LoVo (cell line): ENCODE data around the gene TMEM127.
A peak's percentile ranks its signal among the peaks of the same experiment; 100 is the strongest.
"Not testable (repeated sequence)": the region's sequence is repeated elsewhere in the genome, so short reads cannot be mapped to it uniquely, and the experiment has no call there.

Source experiments
- DNase-seq: peaks from one replicate; pipeline ENCODE4 v3.0.0-alpha.2; 2016; ENCODE audit warnings: low spot score

TMEM127 gene

GRCh38 chr2:96265840-96266679 is at the start of gene TMEM127, which contains the start of gene CIAO1:
TSS of gene TMEM127 (minus strand) at chr2:96265997. CDS start at chr2:96265381, 616 bp downstream.
TSS of gene CIAO1 (plus strand) at chr2:96266225. CDS start at chr2:96266351, 126 bp downstream.
- DNase-seq, result peak; percentile 97

- no peak for DNase-seq
Measured at GRCh38 chr2:96315005-96315399, 49.2 kb upstream of the TMEM127 start.

DNA sequence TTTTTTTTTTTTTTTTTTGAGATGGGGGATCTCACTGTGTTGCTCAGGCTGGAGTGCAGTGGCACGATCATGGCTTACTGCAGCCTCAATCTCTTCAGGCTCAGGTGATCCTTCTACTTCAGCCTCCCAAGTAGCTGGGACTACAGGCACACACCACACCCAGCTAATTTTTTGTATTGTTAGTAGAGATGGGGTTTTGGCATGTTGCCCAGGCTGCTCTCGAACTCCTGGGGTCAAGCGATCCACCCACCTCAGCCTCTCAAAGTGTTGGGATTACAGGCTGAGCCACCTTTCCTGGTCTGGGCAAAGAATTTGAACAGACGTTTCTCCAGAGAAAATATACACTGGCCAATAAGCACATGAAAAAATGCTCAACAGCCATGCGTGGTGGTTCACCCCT is 42.5 kb upstream of the TMEM127 start:
- DNase-seq, result no peak

- no peak for DNase-seq
Measured at GRCh38 chr2:96306370-96306769, 40.6 kb upstream of the TMEM127 start.

GRCh38 chr2:96305979-96306308 is 40.1 kb upstream of the TMEM127 start:
- DNase-seq, result no peak

- peak; percentile 93 for DNase-seq
Measured at GRCh38 chr2:96305091-96305978, 39.5 kb upstream of the TMEM127 start, which contains the start of gene SNRNP200. TSS of gene SNRNP200 (minus strand) at chr2:96305546. CDS start at chr2:96305437, 109 bp downstream.

GRCh38 chr2:96304606-96305005 is 38.8 kb upstream of the TMEM127 start:
- DNase-seq, result no peak

DNA sequence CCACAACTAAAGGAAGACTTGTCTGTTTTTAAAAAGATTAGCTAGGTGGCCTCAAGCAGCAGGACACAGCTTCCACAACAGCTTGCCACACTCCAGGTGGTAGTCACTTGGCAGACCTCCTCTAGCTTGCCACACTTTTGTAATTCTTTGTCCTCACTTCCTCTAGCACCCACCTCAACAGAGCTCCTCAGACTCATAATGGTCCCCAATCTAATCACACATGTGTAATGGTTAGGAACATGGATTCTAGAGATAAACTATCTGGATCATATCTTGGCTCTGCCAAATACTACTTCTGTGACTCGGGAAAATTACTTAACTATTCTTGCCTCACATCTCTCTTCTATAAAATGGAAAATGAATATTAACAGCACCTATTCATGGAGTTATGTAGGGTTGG is 36.1 kb upstream of the TMEM127 start:
- no peak for DNase-seq

DNA sequence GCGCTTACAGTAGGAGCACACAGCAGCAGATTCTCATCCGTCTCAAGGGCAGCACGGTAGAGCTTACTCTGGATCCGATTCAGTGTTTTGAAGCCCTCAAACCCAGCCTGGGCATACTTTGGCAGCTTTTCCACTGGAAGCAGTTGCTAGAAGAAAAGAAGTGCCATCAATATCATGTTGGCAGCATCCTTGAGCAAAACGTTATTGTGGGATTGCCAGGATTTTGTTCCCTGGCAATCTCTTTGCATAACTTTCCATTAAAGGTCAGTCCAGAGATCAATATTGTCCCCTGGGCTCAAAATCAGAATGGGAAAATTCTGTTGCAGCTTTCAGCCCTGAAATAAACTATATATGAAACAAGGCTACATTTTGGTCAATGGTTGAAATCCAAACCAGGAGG is 31.1 kb upstream of the TMEM127 start:
- no peak for DNase-seq

GRCh38 chr2:96294271-96294670 is 28.5 kb upstream of the TMEM127 start:
- DNase-seq, result not testable (repeated sequence)

GRCh38 chr2:96291751-96292150 is 26.0 kb upstream of the TMEM127 start:
- DNase-seq, result no peak

GRCh38 chr2:96287273-96287856 is 21.6 kb upstream of the TMEM127 start:
- no peak for DNase-seq

GRCh38 chr2:96276787-96277499 is 11.1 kb upstream of the TMEM127 start:
- no peak for DNase-seq

DNA sequence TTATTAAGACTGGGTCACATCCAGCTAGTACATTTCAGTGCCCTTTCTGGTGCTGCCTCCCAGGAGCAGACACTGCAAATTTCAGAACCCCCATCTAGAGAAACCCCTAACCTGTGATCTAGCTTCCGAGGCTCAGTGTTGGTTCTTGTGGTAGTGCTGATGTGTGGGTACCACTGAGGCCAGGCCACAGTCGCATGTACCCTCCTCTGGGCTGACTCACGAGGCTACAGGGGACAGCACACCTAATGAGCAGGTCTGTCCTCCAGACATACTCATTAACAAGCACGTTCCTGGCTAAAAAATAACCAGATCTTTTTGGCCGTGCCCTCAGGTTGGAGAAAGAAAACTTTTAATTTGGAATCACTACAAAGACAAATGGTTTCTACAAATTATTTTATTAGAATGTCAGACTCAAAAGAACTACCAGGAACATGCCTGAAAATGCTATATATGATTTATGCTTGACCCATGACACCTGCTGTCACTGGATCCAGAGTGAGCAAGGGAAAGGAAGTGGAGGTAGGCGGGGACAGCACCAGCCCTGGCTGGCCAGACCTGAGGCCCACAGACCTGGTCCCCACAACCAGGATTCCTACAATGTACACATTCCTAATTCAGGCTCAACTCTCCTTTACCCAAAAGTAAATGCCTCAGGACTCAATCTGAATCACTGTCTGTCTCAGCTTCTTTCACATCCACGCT is 8.7 kb upstream of the TMEM127 start:
- DNase-seq, result no peak

DNA sequence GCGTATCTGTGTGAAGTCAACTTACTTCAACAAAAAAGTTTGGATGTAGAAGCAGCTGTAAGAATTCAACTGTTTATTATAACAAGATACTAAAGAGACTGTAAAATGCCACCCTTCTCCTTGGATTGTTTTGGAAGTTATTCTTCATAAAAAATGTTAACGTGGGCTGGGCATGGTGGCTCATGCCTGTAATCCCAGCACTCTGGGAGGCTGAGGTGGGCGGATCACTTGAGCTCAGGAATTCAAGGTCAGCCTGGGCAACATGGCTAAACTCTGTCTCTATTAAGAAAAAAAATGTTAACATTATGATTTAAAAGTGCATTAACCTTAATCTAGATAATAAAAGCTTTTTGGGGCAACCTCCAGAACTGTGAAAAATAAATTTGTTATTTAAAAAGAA is 8.0 kb upstream of the TMEM127 start:
- DNase-seq, result no peak

DNA sequence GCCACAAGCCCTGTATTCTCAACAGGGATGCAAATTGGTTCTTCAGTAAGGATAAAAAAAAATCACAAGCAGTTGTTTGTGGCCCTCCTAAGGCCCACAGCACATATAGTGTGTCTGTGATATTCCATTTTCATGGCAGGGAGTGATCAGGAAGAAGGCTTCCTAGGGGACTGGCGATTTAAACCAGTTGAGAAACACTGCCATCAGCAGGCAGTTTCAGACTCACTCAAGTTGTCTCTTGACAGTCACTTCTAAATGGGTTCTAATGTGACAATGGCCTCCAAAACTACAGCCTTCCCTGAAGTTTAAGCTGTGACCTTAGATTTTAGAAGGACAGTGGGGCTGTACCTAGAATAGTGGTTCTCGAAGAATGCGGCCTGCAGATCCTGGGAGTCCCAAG is 6.2 kb upstream of the TMEM127 start:
- no peak for DNase-seq

DNA sequence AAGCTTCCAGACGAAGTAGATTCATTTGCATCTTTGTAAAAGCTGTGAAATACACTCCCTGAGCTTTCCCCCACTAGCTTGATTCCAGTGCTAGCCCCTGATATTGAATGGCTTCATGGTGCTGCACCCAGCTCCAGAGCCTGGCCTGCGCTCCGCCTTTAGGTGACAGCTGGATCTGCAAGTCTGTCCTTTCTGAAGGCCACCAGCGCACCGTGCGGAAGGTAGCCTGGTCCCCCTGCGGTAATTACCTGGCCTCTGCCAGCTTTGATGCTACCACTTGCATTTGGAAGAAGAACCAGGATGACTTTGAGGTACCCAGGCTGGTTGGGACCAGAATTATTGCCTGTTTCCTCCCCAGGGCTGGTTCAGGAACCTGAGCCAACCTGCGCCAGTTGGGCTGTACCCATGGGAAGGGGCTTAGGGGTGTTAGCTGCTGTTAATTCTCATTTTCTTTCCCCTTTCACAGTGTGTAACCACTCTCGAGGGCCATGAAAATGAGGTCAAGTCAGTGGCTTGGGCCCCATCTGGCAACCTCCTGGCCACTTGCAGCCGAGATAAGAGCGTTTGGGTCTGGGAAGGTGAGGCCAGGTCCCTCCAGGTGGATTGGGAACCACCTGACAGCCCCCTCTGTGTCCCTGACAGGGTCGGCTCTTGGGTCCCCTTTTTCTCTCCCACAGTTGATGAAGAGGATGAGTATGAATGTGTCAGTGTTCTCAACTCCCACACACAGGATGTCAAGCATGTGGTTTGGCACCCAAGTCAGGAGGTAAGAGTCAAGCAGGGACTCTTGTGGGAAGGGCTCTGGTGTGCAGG is 1.6 kb upstream of the TMEM127 start:
- peak; percentile 59 for DNase-seq

DNA sequence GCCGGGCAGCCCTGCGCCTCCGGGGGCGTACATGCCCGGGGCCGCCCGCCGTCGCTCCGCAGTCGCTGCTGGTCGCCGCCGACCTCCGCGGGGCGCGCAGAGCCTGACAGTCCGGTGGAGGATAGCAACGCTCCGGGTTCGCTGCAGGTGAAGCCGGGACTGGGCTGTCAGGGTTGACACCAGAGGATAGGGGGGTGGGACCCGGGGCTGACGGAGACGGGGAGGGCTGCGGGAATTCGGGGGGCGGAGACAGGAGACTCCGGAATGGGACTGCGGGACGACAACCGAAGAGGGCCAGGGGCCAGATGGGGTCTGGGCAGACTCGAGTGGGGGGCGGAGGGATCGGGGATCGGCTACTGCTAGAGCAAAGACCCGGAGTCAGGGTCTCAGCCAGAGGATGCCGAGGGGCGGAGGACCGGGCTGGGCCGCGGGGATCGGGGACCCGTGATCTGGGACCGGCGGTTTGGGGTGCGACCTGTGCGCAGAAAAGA is 403 bp downstream of the TMEM127 start:
- DNase-seq, result no peak

GRCh38 chr2:96264656-96265348 is 995 bp downstream of the TMEM127 start:
- no peak for DNase-seq

DNA sequence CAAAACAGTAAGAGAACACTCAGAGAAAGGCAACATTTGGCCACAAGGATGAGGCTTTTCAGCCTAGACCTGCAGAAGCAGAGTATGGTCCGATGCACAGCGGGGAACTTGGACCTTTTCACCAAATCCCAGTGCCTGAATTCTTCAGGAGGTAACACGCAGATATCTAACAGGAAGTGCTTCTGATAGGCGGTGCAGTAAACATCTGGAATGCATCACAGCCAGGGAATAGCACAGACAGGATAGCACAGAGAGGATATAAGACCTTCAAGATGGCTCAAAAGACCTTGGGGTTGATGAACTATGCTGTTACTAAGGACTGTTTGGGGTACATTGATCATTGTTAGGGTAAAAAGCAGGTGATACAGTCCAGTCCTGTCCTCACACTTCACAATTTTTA is 1.7 kb downstream of the TMEM127 start:
- DNase-seq, result no peak
